Measurements from ENCODE around the gene ZNF860.

DNA sequence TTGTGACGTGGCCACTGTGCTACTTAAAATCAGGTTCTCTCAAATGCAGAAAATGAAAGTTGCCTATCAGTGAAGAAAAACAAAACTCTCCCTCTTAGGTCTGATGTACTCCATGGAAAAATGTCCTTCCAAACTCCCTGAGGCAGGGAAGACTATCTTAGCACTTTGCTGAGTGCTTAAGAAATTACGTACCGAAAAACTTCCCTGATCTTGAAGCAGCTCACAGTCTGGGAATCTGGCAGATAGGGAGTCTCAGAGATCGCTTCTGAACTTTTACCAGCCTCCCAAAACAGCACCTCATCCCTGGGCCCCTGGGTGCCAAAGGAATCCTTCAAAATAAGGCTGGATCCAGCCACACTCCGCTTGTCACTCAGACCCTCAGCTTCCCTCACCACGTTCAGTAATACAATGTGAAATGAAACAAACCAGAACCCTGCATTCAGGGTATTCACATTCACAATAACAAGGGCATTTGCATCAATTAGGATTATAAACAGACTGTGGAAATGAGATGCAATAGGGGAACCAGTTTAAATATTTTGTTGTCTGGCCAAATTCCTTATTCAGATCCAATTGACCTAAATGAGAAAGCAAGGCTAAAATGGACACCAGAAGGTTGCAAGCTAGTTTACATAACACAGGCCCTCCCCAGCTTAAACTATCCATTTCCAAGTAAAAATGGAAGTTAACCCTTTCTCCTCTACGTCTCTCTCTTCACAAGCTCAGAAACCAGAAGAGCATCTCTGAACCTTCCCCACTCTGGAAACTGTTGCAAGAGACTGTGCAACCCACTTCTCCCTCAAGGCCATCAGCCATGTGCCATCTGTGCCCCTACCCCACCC lies 21.4 kb upstream of the ZNF860 start:
- TF ChIP-seq, protein P1, sequence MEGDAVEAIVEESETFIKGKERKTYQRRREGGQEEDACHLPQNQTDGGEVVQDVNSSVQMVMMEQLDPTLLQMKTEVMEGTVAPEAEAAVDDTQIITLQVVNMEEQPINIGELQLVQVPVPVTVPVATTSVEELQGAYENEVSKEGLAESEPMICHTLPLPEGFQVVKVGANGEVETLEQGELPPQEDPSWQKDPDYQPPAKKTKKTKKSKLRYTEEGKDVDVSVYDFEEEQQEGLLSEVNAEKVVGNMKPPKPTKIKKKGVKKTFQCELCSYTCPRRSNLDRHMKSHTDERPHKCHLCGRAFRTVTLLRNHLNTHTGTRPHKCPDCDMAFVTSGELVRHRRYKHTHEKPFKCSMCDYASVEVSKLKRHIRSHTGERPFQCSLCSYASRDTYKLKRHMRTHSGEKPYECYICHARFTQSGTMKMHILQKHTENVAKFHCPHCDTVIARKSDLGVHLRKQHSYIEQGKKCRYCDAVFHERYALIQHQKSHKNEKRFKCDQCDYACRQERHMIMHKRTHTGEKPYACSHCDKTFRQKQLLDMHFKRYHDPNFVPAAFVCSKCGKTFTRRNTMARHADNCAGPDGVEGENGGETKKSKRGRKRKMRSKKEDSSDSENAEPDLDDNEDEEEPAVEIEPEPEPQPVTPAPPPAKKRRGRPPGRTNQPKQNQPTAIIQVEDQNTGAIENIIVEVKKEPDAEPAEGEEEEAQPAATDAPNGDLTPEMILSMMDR (IDR thresholded peaks at IDR 0.05; ENCODE audit: low read length) = no peak
- no peak for TF ChIP-seq EZH2 (IDR thresholded peaks at IDR 0.05; ENCODE audit: borderline replicate concordance, low read length)

Data from OCI-LY1 (cell line).